Neural progenitor cell (in vitro differentiated cells): Measurements from ENCODE around the gene TBXAS1.

Experiments
- EZH2 ChIP-seq: fragments of 200-600 bp; sonication (generic); IDR thresholded peaks from 2 replicates; pipeline ENCODE4 v1.6.1; 2017; ENCODE audit warnings: antibody characterized with exemption, mild to moderate bottlenecking, moderate library complexity
- TF ChIP-seq, protein P1 (sequence below): fragments of 200-600 bp; sonication (generic); IDR thresholded peaks from 2 replicates; pipeline ENCODE4 v1.5.1; 2017; ENCODE audit warnings: antibody characterized with exemption, mild to moderate bottlenecking

DNA sequence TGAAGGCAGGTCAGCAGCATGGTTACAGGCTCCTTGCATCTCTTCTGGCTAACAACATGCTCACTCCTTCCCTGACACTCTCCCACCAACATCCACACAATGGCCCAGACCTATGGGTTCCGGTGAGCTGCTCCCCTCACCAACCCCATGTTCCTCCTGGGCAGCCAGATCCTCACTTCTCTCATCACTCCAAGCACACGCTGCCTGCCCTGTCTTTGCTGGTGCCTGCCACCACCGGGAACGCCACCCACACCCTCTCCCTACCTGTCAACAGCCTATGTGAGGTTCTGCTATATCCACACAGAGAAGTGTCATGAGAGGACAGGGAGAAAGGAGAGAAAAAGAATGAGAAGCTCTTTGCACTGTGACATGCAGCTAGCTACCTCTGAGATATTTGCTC lies 219.1 kb downstream of the TBXAS1 start:
- TF ChIP-seq EZH2, result no peak
- TF ChIP-seq, protein P1, sequence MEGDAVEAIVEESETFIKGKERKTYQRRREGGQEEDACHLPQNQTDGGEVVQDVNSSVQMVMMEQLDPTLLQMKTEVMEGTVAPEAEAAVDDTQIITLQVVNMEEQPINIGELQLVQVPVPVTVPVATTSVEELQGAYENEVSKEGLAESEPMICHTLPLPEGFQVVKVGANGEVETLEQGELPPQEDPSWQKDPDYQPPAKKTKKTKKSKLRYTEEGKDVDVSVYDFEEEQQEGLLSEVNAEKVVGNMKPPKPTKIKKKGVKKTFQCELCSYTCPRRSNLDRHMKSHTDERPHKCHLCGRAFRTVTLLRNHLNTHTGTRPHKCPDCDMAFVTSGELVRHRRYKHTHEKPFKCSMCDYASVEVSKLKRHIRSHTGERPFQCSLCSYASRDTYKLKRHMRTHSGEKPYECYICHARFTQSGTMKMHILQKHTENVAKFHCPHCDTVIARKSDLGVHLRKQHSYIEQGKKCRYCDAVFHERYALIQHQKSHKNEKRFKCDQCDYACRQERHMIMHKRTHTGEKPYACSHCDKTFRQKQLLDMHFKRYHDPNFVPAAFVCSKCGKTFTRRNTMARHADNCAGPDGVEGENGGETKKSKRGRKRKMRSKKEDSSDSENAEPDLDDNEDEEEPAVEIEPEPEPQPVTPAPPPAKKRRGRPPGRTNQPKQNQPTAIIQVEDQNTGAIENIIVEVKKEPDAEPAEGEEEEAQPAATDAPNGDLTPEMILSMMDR, result no peak
